ENCODE data around the gene ELAVL2.

Gene ELAVL2

GRCh38 chr9:23799521-23799920 is 26.5 kb downstream of the ELAVL2 start:
- TF ChIP-seq, protein P1, sequence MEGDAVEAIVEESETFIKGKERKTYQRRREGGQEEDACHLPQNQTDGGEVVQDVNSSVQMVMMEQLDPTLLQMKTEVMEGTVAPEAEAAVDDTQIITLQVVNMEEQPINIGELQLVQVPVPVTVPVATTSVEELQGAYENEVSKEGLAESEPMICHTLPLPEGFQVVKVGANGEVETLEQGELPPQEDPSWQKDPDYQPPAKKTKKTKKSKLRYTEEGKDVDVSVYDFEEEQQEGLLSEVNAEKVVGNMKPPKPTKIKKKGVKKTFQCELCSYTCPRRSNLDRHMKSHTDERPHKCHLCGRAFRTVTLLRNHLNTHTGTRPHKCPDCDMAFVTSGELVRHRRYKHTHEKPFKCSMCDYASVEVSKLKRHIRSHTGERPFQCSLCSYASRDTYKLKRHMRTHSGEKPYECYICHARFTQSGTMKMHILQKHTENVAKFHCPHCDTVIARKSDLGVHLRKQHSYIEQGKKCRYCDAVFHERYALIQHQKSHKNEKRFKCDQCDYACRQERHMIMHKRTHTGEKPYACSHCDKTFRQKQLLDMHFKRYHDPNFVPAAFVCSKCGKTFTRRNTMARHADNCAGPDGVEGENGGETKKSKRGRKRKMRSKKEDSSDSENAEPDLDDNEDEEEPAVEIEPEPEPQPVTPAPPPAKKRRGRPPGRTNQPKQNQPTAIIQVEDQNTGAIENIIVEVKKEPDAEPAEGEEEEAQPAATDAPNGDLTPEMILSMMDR (IDR thresholded peaks at IDR 0.05; ENCODE audit: insufficient read depth, low read depth, low read length, missing control alignments) = no peak
- H3K4me3 ChIP-seq (ENCODE audit: low read depth, low read length) = no peak overlapping the region
- no peak for DNase-seq (ENCODE audit: low read depth)

DNA sequence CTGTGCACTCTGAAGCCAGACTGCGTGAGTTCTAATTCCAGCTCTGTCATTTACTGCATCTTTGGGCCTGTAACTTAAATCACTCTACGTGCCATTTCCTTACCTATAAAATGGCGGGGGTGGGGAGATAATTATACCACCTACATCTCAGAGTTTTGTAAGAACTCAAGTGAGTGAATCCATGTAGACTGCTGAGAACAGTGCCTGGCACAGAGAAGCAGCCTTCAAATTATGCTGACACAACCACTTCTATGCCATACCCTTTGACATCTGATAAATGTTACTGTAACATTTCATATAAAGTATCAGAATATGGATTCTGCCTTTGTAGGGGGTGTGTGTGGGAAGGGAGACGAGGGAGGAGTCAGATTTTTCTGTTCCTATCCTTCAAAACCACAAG is 27.7 kb downstream of the ELAVL2 start:
- DNase-seq (ENCODE audit: low read depth) = no peak
- TF ChIP-seq, protein P1 (IDR thresholded peaks at IDR 0.05; ENCODE audit: insufficient read depth, low read depth, low read length, missing control alignments) = no peak
- no peak overlapping the region for H3K4me3 ChIP-seq (ENCODE audit: low read depth, low read length)

GRCh38 chr9:23796209-23796608 is 29.8 kb downstream of the ELAVL2 start:
- TF ChIP-seq, protein P1 (IDR thresholded peaks at IDR 0.05; ENCODE audit: insufficient read depth, low read depth, low read length, missing control alignments) = no peak
- no peak for DNase-seq (ENCODE audit: low read depth)
- H3K4me3 ChIP-seq (ENCODE audit: low read depth, low read length) = no peak overlapping the region

GRCh38 chr9:23790351-23791260 is 35.4 kb downstream of the ELAVL2 start:
- TF ChIP-seq, protein P1 (IDR thresholded peaks at IDR 0.05; ENCODE audit: insufficient read depth, low read depth, low read length, missing control alignments) = no peak
- no peak overlapping the region for H3K4me3 ChIP-seq (ENCODE audit: low read depth, low read length)
- no peak for DNase-seq (ENCODE audit: low read depth)

DNA sequence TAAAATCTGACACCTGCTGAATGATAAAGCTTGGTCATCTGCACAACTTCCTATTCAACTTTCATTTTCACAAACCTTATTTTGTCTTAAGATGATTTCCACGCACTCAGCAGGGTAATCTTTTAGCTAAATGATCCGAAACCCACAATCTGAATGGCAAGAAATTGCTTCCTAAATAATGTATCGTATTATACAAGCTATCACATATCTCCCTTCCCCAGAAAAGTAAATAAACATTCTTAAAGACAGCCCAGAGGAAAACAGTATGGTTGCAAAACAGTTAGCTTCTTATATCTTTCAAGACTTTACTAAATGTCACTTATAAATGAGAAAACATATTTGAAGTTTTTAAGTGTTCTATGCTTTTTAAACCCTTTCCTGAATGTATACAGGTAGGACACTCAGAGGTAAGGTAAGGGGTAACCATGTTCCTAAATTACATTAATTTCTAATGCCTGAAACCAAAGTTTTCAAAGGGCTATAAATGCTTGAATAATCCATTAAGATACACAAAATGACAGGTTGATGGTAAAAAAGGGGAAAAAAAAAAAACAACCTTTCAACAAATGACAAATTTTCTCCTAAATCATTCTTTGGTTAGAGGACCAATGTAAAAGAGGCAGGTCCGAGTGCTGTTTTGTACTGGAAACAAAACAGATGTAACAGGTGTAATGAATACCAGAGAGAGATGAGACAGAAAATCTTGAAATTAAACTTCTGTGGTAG is 36.3 kb downstream of the ELAVL2 start:
- TF ChIP-seq, protein P1 (IDR thresholded peaks at IDR 0.05; ENCODE audit: insufficient read depth, low read depth, low read length, missing control alignments) = no peak
- no peak overlapping the region for H3K4me3 ChIP-seq (ENCODE audit: low read depth, low read length)
- DNase-seq (ENCODE audit: low read depth) = no peak

DNA sequence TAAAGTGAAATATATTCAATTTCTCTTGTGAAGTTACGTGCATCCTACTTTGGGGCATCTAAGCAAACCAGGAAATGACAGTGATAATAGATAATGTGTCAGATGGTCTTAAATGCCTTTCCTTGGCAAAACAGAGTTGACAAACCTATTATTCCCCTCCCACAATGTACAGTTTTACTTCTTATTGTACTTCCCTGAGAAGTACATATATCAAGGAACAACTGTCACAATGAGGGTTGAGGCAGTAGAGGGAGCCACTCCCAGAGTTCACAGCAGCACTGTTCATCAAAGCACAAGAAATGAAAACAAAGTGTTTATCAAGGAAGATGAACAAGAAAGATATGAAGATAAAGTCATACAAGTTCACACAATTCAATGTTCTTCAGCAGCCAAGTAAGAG is 41.1 kb downstream of the ELAVL2 start:
- H3K4me3 ChIP-seq (ENCODE audit: low read depth, low read length) = no peak overlapping the region
- TF ChIP-seq, protein P1 (IDR thresholded peaks at IDR 0.05; ENCODE audit: insufficient read depth, low read depth, low read length, missing control alignments) = no peak

More for the DNA sequence above, 41.1 kb downstream of the ELAVL2 start:
- no peak for DNase-seq (ENCODE audit: low read depth)

All from GM12865 (cell line).